HCT116 (cell line): ENCODE results near the gene RACGAP1. TPM values are rescaled to one million over a fixed set of nuclear protein-coding genes. Genes with fewer than 3 reads are reported as not detected.

Experiments
- ATAC-seq: fragments of 200-7000 bp; cut with Tn5 transposase; 2 replicates; pipeline ENCODE4 v1.9.1; 2020; ENCODE audit warnings: mild to moderate bottlenecking, moderate library complexity
- BruUV-seq: library from RNA; stranded (reverse); fragments of 400-500 nt; replicated peaks from 2 replicates; lab custom pipeline; 2021; lab: Mats Ljungman, UMichigan
- CTCF ChIA-PET: fragments of 300-600 bp; sonication (Branson Sonifier 250); formaldehyde crosslinking; loops from one replicate; lab custom pipeline; 2021; ENCODE audit warnings: antibody characterized with exemption; lab: Charles Lee
- POLR2A ChIA-PET: fragments of 300-600, 350-600 bp; sonication (Branson Sonifier 250); formaldehyde crosslinking; loops from one replicate; lab custom pipeline; 2021; ENCODE audit warnings: antibody characterized with exemption; lab: Charles Lee
- RAD21 ChIA-PET, 2 experiments: fragments of 300-600 bp; sonication (Branson Sonifier 250); formaldehyde crosslinking; loops; one replicate each; lab custom pipeline; 2023; ENCODE audit warnings: low total read pairs in 2 of 2; ENCODE audit not compliant: uncharacterized antibody in 2 of 2, unreplicated experiment in 2 of 2, low non-redundant PET in 1 of 2; lab: Charles Lee
- DNase-seq: peaks from one replicate; pipeline ENCODE4 v3.0.0-alpha.2; 2010; ENCODE audit warnings: low read depth, low spot score
- H2AFZ ChIP-seq: fragments of 200-600 bp; shearing (Covaris generic), sonication (generic); 2 replicates; pipeline ENCODE4 v1.6.1; 2017; ENCODE audit warnings: low read depth, mixed run types, mixed read lengths, antibody characterized with exemption, low read length; ENCODE audit not compliant: poor library complexity, severe bottlenecking
- H3K27ac ChIP-seq: 2 replicates; pipeline ENCODE4 v1.5.1; 2012; ENCODE audit warnings: low read depth, low read length
- H3K27me3 ChIP-seq: fragments of 200-600 bp; sonication (generic); 2 replicates; pipeline ENCODE4 v1.6.1; 2016; ENCODE audit warnings: mixed run types, low read length, mixed read lengths; ENCODE audit not compliant: insufficient read depth
- H3K36me3 ChIP-seq, 2 experiments: fragments of 200-500 bp in 1 of 2; fragments of 200-600 bp in 1 of 2; sonication (Bioruptor generic) in 1 of 2; sonication (generic) in 1 of 2; 2 replicates each; pipeline versions ENCODE4 v1.5.1 to v1.6.1; 2014 to 2016; ENCODE audit warnings: low read length in 2 of 2, inconsistent platforms in 1 of 2, mixed read lengths in 1 of 2, mixed run types in 1 of 2; ENCODE audit not compliant: insufficient read depth in 2 of 2, control insufficient read depth in 1 of 2
- H3K4me1 ChIP-seq, 2 experiments: fragments of 200-600 bp in 1 of 2; sonication (generic) in 1 of 2; 2 replicates each; pipeline versions ENCODE4 v1.5.1 to v1.6.1; 2012 to 2017; ENCODE audit warnings: low read length in 2 of 2, inconsistent platforms in 1 of 2, mild to moderate bottlenecking in 1 of 2, mixed read lengths in 1 of 2, mixed run types in 1 of 2, moderate library complexity in 1 of 2; ENCODE audit not compliant: insufficient read depth in 2 of 2, control insufficient read depth in 1 of 2
- H3K4me2 ChIP-seq: fragments of 200-600 bp; sonication (generic); 2 replicates; pipeline ENCODE4 v1.6.1; 2017; ENCODE audit warnings: mixed run types, low read length, mixed read lengths
- H3K4me3 ChIP-seq, 2 experiments: fragments of 200-600 bp in 1 of 2; sonication (generic) in 1 of 2; replicated peaks in 1 of 2; 2 replicates each; pipeline ENCODE4 v1.5.1; 2011 to 2016; ENCODE audit warnings: low read length in 2 of 2, control low read depth in 1 of 2, low read depth in 1 of 2, mild to moderate bottlenecking in 1 of 2, mixed read lengths in 1 of 2, mixed run types in 1 of 2
- H3K79me2 ChIP-seq: fragments of 200-600 bp; sonication (generic); 2 replicates; pipeline ENCODE4 v1.6.1; 2017; ENCODE audit warnings: mild to moderate bottlenecking, mixed run types, low read length, moderate library complexity, mixed read lengths; ENCODE audit not compliant: insufficient read depth
- H3K9ac ChIP-seq: fragments of 200-600 bp; sonication (generic); 2 replicates; pipeline ENCODE4 v1.6.1; 2016; ENCODE audit warnings: low read length, mixed read lengths
- H3K9me2 ChIP-seq: fragments of 200-600 bp; sonication (generic), shearing (Covaris generic); 2 replicates; pipeline ENCODE4 v1.6.1; 2017; ENCODE audit warnings: mixed run types, mild to moderate bottlenecking, moderate library complexity; ENCODE audit not compliant: insufficient read depth
- H3K9me3 ChIP-seq, 2 experiments: fragments of 200-500 bp in 1 of 2; fragments of 200-600 bp in 1 of 2; sonication (Bioruptor generic) in 1 of 2; sonication (generic) in 1 of 2; 2 replicates each; pipeline ENCODE4 v1.6.1; 2014 to 2017; ENCODE audit warnings: low read length in 2 of 2, mixed read lengths in 2 of 2, inconsistent platforms in 1 of 2, low read depth in 1 of 2, mild to moderate bottlenecking in 1 of 2, mixed run types in 1 of 2, moderate library complexity in 1 of 2; ENCODE audit not compliant: control insufficient read depth in 1 of 2, insufficient read depth in 1 of 2
- H4K20me1 ChIP-seq: fragments of 200-600 bp; sonication (generic), shearing (Covaris generic); 2 replicates; pipeline ENCODE4 v1.6.1; 2017; ENCODE audit warnings: mixed run types, mild to moderate bottlenecking, moderate library complexity; ENCODE audit not compliant: insufficient read depth
- CEBPB ChIP-seq: IDR thresholded peaks from 2 replicates; pipeline ENCODE4 v1.6.1; 2012; ENCODE audit warnings: low read depth
- CTCF ChIP-seq, 3 experiments: fragments of 200-600 bp in 1 of 3; sonication (generic) in 1 of 3; IDR thresholded peaks in 2 of 3; conservative IDR thresholded peaks in 1 of 3; 2 replicates each; pipeline ENCODE4 v1.5.1; 2012 to 2017; ENCODE audit warnings: low read depth in 2 of 3, low read length in 2 of 3, antibody characterized with exemption in 1 of 3, borderline replicate concordance in 1 of 3, control low read depth in 1 of 3, mild to moderate bottlenecking in 1 of 3, mixed read lengths in 1 of 3, mixed run types in 1 of 3, moderate library complexity in 1 of 3; ENCODE audit not compliant: insufficient read depth in 1 of 3
- EGR1 ChIP-seq: IDR thresholded peaks from 2 replicates; pipeline ENCODE4 v1.6.1; 2012; ENCODE audit warnings: low read depth
- ELF1 ChIP-seq: IDR thresholded peaks from 2 replicates; pipeline ENCODE4 v1.6.1; 2012; ENCODE audit warnings: low read depth, borderline replicate concordance
- EZH2 ChIP-seq: fragments of 200-600 bp; sonication (generic); IDR thresholded peaks from 2 replicates; pipeline ENCODE4 v1.6.1; 2017; ENCODE audit warnings: antibody characterized with exemption, mixed run types
- FOSL1 ChIP-seq: IDR thresholded peaks from 2 replicates; pipeline ENCODE4 v1.6.1; 2012; ENCODE audit warnings: low read depth
- POLR2A ChIP-seq: IDR thresholded peaks from 2 replicates; pipeline ENCODE4 v1.7.0; 2011; ENCODE audit warnings: borderline replicate concordance; ENCODE audit not compliant: insufficient read depth, insufficient read length; ENCODE audit errors: extremely low read depth
- TCF7L2 ChIP-seq: IDR thresholded peaks from 2 replicates; pipeline ENCODE4 v1.7.0; 2011; ENCODE audit warnings: borderline replicate concordance, inconsistent platforms; ENCODE audit not compliant: insufficient read depth, insufficient read length; ENCODE audit errors: extremely low read depth
- ZBTB33 ChIP-seq: IDR thresholded peaks from 2 replicates; pipeline ENCODE4 v1.6.1; 2011; ENCODE audit warnings: mild to moderate bottlenecking, low read length, moderate library complexity; ENCODE audit not compliant: insufficient replicate concordance; ENCODE audit errors: extremely low read depth
- ZNF274 ChIP-seq: fragments of 200-500 bp; sonication (Bioruptor generic); IDR thresholded peaks from 2 replicates; pipeline ENCODE4 v1.6.1; 2014; ENCODE audit warnings: mild to moderate bottlenecking, low read depth, low read length, inconsistent platforms
- intact Hi-C: fragments of 100-400 bp; cut with micrococcal nuclease; formaldehyde crosslinking; loops from 2 replicates; pipeline ENCODE4 v1.10.0; 2022
- total RNA-seq: library from RNA; stranded (reverse); gene quantifications from one replicate; pipeline ENCODE4 v1.2.1, GENCODE V29; 2021; ENCODE audit not compliant: unreplicated experiment

RACGAP1 gene
- total RNA-seq, 1 experiment from 2014 or later, result 147 TPM

GRCh38 chr12:50017641-50018040 lies 7.7 kb downstream of the RACGAP1 start:
- BruUV-seq, result no TSS peak
- ATAC-seq, result no peak
- intact Hi-C loops, result no loop called here
- H3K9me2 ChIP-seq, result no peaks in the 10 kb centered on the region
- no peak overlapping the region for H3K4me3 ChIP-seq
- RAD21 ChIA-PET, result no interaction called here
- POLR2A ChIA-PET, result no interaction called here
- TF ChIP-seq ZBTB33, result no peak
- no peak for TF ChIP-seq FOSL1
- H3K27me3 ChIP-seq, result no peaks in the 10 kb centered on the region
- no peaks in the 10 kb centered on the region for H3K4me1 ChIP-seq
- no peak overlapping the region for H3K27ac ChIP-seq
- no peak overlapping the region for H3K9ac ChIP-seq
- H2AFZ ChIP-seq, result no peak overlapping the region
- H3K9me3 ChIP-seq, result no peaks in the 10 kb centered on the region
- CTCF ChIA-PET, result interaction anchor here (1.0 to 2.2 kb wide), 2 partner anchors 22 to 53 kb away, joined by 3 to 5 read pairs; no protein-coding TSS in a partner anchor
- no peak overlapping the region for H3K4me2 ChIP-seq
- H3K79me2 ChIP-seq, result peaks cover 98% of the 10 kb centered on the region
- H3K36me3 ChIP-seq, result peaks cover 23 to 38% of the 10 kb centered on the region in 2 experiments
- no peak for DNase-seq
- no peaks in the 10 kb centered on the region; the same call in 1 of the 2 replicates for H4K20me1 ChIP-seq

GRCh38 chr12:50016501-50017475 lies 8.5 kb downstream of the RACGAP1 start:
- H3K9me2 ChIP-seq, result no peaks in the 10 kb centered on the region
- H3K79me2 ChIP-seq, result peaks cover 94% of the 10 kb centered on the region
- intact Hi-C loops, result no loop called here
- no peak overlapping the region for H3K9ac ChIP-seq
- ChIA-PET POLR2A (no interaction called here), CTCF (interaction anchor here (2.2 kb wide), 1 partner anchor 22 kb away, joined by 5 read pairs; no protein-coding TSS in a partner anchor), RAD21 (no interaction called here)
- no peak overlapping the region for H2AFZ ChIP-seq
- H4K20me1 ChIP-seq, result no peaks in the 10 kb centered on the region; the same call in 1 of the 2 replicates
- no peak overlapping the region for H3K4me2 ChIP-seq
- no TSS peak for BruUV-seq
- DNase-seq (no peak), ATAC-seq (no peak)
- peaks cover 21 to 35% of the 10 kb centered on the region in 2 experiments for H3K36me3 ChIP-seq
- no peaks in the 10 kb centered on the region for H3K9me3 ChIP-seq
- TF ChIP-seq POLR2A, result no peak
- TF ChIP-seq CTCF (IDR thresholded peaks at IDR 0.05 in 2 of 3, conservative IDR thresholded peaks at IDR 0.05 in 1 of 3; ENCODE audit: borderline replicate concordance in 1 of 3, insufficient read depth in 1 of 3, low read depth in 2 of 3, low read length in 2 of 3), result no peak
- TF ChIP-seq FOSL1, result no peak
- TF ChIP-seq EZH2, result no peak
- TF ChIP-seq TCF7L2, result no peak
- TF ChIP-seq CEBPB, result no peak
- TF ChIP-seq ZNF274, result no peak
- TF ChIP-seq EGR1, result no peak
- no peak for TF ChIP-seq ELF1
- TF ChIP-seq ZBTB33, result no peak
- H3K27me3 ChIP-seq, result no peaks in the 10 kb centered on the region
- H3K4me1 ChIP-seq, result no peaks in the 10 kb centered on the region
- H3K4me3 ChIP-seq, result no peak overlapping the region
- H3K27ac ChIP-seq, result no peak overlapping the region
